GM18873 (cell line): Measurements from ENCODE around the gene DDX21.
"Not testable (repeated sequence)": the region's sequence is repeated elsewhere in the genome, so short reads cannot be mapped to it uniquely, and the experiment has no call there.

Source experiments
- ATAC-seq: cut with Tn5 transposase; IDR thresholded peaks from one replicate; pipeline ENCODE4 v1.9.1; 2021; ENCODE audit warnings: mild to moderate bottlenecking, moderate library complexity, moderate number of reproducible peaks; ENCODE audit not compliant: unreplicated experiment, low FRiP score

Gene DDX21

GRCh38 chr10:68955832-68956532 is at the start of gene DDX21:
DDX21 (plus strand) TSS chr10:68956170; CDS start chr10:68956226, 56 bp downstream.
- peak; percentile 72 for ATAC-seq

DNA sequence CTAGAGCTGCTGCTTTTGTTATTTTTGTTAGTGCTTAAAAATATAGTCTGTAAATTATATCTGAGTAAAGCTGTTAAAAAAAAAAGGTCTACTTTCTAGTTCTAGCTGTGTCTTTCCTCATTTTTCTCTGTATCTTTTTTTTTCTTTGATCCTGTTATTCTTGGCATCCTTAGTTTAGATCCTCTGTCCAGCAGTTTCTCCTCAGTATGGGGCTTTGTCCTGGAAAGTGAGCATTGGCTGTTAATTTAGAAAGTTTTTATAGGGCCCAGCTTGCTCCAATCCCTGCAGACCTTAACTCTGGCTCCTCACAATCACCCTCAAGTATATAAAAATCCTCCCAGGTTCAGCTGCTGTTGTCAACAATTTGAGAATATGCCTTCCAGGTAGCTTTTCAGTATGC is 31.4 kb upstream of the DDX21 start:
- no peak for ATAC-seq

DNA sequence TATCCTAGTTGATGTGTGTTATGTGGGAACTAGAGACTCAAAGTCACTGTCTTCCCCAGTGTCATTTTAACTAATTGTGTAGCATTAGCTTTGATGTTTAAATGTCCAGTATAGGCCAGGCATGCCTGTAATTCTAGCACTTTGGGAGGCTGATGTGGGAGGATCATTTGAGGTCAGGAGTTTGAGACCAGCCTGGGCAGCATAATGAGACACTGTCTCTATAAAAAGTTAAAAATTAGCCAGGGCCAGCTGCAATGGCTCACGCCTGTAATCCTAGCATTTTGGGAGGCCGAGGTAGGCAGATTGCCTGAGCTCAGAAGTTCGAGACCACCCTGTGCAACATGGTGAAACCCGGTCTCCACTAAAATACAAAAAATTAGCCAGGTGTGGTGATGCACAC is 30.5 kb upstream of the DDX21 start:
- ATAC-seq = no peak

DNA sequence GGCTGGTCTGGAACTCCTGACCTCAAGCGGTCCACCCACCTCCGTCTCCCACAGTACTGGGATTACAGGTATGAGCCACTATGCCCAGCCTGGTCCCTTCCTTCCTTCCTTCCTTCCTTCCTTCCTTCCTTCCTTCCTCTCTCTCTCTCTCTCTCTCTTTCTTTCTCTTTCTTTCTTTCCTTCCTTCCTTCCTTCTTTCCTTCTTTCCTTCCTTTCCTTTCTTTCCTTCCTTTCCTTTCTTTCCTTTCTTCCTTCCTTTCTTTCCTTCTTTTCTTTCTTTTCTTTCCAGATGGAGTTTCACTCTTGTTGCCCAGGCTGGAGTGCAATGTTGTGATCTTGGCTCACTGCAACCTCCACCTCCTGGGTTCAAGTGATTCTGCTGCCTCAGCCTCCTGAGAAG is 26.8 kb upstream of the DDX21 start:
- not testable (repeated sequence) for ATAC-seq

DNA sequence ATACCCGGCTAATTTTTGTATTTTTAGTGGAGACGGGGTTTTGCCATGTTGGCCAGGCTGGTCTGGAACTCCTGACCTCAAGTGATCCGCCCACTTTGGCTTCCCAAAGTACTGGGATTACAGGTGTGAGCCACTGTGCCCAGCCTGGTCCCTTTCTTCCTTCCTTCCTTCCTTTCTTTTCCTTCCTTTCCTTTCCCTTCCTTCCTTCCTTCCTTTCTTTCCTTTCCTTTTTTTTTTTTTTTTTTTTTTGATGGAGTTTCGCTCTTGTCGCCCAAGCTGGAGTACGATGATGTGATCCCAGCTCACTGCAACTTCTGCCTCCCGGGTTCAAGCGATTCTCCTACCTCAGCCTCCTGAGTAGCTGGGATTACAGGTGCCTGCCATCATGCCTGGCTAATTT is 26.1 kb upstream of the DDX21 start:
- ATAC-seq = not testable (repeated sequence)

DNA sequence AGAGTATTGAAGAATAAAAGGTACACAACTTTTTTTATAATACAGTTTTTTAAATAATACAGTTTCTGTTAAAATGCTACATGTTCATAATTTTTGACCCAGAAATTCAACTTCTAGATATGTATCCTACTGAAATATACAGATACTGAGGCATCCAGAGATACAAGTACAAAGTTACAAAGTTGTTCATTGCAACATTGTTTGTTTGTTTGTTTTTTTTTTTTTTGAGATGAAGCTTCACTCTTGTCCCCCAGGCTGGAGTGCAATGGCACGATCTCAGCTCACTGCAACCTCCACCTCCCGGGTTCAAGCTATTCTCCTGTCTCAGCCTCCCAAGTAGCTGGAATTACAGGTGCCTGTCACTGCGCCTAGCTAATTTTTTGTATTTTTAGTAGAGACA is 23.1 kb upstream of the DDX21 start:
- ATAC-seq = not testable (repeated sequence)

DNA sequence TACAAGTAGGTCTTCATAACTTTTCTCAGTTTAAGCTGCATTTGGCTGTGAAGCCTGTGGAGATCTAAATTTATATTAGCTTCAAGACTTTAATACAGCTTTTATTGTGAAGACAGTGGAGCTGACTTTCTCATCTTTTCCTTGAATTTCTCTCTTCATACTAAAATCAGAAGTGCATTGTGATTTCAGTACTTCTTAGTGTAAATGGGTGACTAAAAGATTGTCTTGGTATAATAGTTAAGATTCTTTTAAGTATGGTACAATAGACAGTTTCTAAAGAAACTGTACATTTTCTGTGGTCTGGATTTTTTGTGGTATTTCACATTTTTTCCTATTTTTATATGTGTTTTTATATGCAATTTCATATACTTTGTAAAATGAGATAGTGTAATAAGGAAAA is 21.0 kb upstream of the DDX21 start:
- no peak for ATAC-seq

DNA sequence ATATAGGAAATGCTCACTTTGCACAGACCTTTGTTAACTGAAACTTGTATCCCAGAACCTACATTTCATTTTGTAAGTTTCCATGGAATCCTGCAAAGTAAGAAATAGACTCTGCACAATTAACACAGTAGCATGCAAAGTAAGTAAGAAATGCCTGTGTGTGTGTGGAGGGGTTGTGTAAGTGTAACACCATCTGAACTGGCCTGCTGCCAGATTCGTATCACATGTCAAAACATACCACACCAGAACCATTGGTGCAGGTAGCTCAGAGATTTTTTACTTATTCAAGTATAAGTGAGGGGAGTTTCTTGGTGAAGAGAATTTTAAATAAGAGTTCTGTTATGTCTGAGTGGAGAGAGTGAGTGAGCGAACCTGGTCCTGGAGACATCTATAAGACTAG is 17.9 kb upstream of the DDX21 start:
- no peak for ATAC-seq

DNA sequence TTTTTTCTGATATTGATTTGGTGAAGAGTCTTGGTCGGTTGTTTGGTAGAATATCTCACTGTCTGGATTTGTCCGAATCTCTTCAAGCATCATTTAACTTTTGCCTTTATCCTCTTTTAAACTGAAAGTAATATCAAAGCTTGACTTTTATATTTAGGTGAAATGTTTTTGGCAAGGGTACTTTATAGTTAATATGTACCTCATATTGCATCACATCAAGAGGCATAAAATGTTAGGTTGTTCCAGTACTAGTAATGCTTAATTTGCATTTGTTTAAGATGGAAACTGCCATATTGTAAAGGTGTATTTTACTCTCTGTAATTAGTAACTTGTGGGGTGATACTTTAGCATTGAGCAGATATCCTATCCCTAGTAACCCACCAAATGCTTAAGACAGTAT is 17.1 kb upstream of the DDX21 start:
- no peak for ATAC-seq

DNA sequence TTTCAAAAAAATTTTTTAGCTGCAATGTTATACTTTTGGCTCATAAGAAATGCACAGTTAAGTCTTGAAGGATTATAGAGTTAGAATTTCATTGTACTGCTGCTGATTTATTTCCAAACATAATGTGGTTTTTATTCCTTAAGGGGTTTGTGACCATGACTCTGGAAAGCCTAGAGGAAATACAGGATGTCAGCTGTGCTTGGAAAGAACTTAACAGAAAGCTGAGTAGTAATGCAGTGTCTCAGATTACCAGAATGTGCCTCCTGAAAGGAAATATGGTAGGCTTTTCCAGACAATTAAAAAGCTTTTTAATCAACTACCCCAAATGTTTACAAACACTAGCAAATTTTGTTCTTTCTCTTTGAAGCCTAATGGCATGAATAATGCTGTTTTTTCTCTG is 15.1 kb upstream of the DDX21 start:
- not testable (repeated sequence) for ATAC-seq

DNA sequence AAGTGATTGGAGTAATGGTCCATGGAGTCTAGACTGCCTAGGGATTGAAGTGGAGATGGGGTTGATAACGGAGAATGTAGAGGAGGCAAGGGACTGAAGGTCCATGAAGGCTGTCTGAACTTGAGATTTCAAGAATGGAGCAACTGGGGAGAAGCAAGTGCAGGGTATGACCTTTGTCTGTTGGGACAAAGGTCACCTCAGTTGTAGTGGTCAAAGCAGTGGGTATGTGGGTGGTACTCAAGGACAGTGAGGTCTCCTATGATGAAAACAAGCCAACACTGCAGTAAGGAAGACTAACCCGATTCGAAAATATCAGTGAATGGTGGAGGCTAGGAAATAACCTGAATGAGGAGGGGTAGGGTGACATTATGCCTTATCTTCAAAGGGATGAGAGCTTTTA is 5.4 kb upstream of the DDX21 start:
- no peak for ATAC-seq

DNA sequence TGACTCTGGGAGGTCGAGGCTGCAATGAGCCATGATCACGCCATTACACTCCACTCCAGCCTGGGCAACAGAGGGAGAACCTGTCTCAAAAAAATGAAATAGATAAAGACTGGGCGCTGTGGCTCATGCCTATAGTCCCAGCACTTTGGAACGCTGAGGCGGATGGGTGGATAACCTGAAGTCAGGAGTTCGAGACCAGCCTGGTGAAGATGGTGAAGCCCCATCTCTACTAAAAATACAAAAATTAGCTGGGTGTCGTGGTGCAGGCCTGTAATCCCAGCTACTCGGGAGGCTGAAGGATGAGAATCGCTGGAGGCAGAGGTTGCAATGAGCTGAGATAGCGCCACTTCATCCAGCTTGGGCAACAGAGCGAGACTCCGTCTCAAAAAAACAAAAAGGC is 1.1 kb upstream of the DDX21 start:
- no peak for ATAC-seq

DNA sequence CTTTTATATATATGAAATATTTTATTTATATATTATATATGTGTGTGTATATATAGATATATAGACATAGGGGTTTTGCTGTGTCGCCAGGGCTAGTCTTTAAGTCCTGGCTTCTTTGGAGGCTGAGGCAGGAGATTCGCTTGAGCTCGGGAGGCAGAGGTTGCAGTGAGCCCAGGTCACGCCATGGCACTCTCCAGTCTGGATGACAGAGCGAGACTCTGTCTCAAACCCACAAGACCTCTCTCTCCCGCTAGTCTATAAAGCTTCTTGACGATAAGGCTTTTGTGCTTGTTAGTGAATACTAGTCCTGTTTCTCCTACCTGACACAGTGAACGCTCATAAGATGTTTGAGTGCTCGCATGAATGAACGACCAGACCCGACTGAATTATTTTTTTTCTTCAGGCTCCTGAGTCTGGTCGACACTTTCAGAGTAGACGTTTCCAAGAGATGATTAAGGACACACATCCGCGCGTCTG is 577 bp upstream of the DDX21 start:
- ATAC-seq = peak; percentile 1

DNA sequence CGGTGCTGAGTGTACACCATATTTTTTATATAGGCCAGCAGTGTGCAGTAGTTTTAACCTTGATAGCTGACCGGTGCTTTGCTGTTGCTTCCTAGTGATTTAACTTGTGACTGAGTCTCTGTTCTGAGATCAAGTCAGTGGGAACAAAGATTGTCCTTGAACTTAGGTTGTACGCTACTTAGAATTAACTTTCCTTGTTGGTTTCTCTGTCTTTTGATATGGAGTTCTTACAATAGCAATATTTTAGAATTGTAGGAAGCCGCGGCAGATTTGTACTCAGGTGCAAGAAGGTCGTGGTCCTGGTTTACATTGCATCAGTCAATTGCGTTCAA is 1.3 kb downstream of the DDX21 start:
- no peak for ATAC-seq

DNA sequence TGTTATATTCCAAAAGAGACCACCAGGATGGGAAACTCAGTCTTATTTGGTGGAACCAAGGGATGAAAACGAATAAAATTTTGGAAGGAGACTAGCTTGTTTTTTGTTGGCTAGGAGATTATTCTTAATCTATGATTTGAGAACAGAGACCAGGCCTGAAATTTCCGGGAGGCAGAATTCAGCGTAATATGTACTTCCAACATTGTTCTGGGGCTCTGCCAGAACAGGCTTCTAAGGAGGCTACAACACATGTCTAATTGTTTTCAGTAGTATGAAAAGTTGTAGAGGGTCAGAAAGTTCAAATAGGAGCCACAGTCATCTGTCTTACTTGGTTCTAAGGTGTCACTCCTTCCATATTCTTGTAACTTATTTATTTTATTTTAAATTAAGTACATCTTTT is 1.7 kb downstream of the DDX21 start:
- ATAC-seq = no peak

DNA sequence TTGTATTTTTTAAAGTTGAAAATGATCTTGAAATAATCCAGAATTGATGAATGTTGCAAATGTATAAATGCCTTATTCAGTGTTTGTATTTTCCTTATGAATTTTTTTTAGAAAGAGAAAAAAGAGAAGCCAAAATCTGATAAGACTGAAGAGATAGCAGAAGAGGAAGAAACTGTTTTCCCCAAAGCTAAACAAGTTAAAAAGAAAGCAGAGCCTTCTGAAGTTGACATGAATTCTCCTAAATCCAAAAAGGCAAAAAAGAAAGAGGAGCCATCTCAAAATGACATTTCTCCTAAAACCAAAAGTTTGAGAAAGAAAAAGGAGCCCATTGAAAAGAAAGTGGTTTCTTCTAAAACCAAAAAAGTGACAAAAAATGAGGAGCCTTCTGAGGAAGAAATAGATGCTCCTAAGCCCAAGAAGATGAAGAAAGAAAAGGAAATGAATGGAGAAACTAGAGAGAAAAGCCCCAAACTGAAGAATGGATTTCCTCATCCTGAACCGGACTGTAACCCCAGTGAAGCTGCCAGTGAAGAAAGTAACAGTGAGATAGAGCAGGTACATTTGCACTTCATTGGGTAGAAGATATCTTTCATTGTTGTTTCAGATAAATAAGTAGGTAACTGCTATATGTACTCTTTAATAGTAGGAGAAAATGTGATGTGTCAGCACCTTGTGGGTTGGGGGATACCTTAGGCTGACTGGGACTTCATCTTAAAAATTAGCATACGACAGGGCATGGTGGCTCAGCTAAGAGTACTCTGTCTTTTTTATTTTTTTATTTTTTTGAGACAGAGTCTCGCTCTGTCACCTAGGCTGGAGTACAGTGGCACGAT is 3.9 kb downstream of the DDX21 start:
- ATAC-seq = no peak

- ATAC-seq = no peak
Observed at GRCh38 chr10:68963151-68963550, 7.2 kb downstream of the DDX21 start.

GRCh38 chr10:68973975-68974374 is 18.0 kb downstream of the DDX21 start:
- ATAC-seq = no peak

DNA sequence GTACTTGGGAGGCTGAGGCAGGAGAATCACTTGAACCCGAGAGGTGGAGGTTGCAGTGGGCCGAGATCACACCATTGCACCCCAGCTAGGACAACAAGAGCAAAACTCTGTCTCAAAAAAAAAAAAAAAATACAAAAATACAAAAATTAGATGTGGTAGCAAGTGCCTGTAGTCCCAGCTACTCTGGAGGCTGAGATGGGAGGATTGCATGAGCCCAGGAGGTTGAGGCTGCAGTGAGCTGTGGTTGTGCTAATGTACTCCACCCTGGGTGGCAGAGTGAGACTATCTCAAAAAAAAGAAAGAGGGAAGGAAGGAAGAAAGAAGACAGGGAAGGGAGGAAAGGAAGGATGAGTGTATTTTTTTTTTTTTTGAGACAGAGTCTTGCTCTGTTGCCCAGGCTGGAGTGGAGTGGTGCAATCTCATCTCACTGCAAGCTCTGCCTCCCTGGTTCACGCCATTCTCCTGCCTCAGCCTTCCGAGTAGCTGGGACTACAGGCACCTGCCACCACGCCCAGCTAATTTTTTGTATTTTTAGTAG is 20.0 kb downstream of the DDX21 start:
- ATAC-seq = not testable (repeated sequence)

DNA sequence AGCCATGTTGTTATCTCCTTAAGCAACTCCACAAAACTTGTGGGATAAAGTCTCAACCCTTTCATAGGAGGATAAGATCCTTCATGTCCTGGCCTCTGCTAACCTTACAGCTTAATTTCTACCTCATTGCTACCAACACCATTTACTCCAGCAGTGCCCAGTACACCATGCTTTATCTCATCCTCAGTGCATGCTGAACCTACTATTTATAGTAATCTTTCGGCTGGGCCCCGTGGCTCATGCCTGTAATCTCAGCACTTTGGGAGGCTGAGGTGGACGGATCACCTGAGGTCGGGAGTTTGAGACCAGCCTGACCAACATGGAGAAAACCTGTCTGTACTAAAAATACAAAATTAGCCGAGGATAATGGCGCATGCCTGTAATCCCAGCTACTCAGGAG is 23.8 kb downstream of the DDX21 start:
- ATAC-seq = not testable (repeated sequence)

DNA sequence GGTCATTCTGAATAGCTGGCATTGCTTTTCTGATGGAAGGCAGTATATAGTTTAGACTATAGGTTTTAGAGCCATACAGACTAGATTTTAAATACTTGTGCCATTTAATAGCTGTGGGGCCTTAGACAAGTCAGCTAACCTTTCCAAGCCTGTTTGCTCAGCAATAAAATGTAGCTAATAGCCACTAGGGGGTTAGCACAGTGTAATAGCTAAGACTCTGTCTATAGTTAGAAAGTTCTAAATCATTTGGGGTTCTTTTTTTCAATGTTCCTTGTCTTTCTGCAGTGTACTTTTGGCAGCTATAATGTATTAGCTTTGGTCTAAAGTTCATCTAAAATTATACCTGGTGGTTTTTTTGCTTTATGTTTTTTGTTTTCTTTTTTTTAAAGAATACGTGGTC is 25.1 kb downstream of the DDX21 start:
- ATAC-seq = no peak

DNA sequence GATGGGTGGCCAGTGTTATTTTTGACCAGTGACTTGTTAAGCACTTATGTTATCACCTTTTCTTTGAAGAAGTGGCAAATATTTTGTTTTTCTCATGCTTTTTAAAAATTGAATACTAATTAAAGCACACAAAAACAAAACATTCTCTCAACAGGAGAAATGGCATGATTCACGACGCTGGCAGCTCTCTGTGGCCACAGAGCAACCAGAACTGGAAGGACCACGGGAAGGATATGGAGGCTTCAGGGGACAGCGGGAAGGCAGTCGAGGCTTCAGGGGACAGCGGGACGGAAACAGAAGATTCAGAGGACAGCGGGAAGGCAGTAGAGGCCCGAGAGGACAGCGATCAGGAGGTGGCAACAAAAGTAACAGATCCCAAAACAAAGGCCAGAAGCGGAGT is 26.4 kb downstream of the DDX21 start:
- ATAC-seq = no peak
